ENCODE measurements around the gene PRDM15. TPM values are rescaled to one million over a fixed set of nuclear protein-coding genes. Genes with fewer than 3 reads are reported as not detected.

PRDM15 gene
- 5.2 and 5.7 TPM in 2 replicates for total RNA-seq (2022)
- percentile 42 among the genes with signal in this experiment for Bru-seq, nascent RNA
- BruChase-seq, experiment 1, labeled RNA remaining after a 6-hour chase = percentile 53 among the genes with signal in this experiment
- BruChase-seq, experiment 2, labeled RNA remaining after a 2-hour chase = percentile 46 among the genes with signal in this experiment
- long read RNA-seq, partial matches to known transcripts = 2 of 6 reads
- long read RNA-seq, other reads (novel, unspliced or antisense) = 2 of 6 reads

GRCh38 chr21:41879190-41879998 lies at the start of gene PRDM15:
Gene PRDM15, minus strand, starts transcription at chr21:41879344. Its CDS starts 18,981 bp downstream, at chr21:41860363.
- Mint-ChIP-seq H3K27ac (ENCODE audit: low read depth, unreplicated experiment) (peak within 1 kb of the TSS; percentile 94), H3K36me3 (ENCODE audit: insufficient read depth, unreplicated experiment) (no peaks in the 10 kb centered on the region), H3K4me1 (ENCODE audit: insufficient read depth, unreplicated experiment) (peaks cover 8% of the 10 kb centered on the region), H3K4me3 (ENCODE audit: unreplicated experiment) (peak within 1 kb of the TSS; percentile 74), H3K27me3 (ENCODE audit: insufficient read depth, unreplicated experiment) (no peaks in the 10 kb centered on the region), H3K9me3 (ENCODE audit: unreplicated experiment) (no peaks in the 10 kb centered on the region)
- TSS peak; percentile 92 for BruUV-seq (replicated peaks)
- intact Hi-C loops (cut with micrococcal nuclease) = loop anchor here (2.0 to 5.0 kb wide), 4 partner anchors 53 to 267 kb away; partner anchors contain the start of gene ZBTB21
- ChIA-PET POLR2A (interaction anchor here (0.7 to 2.9 kb wide), 19 partner anchors 9 to 711 kb away, joined by 3 to 11 read pairs (median 4); partner anchors contain the start of gene ZBTB21), CTCF (interaction anchor here (0.6 to 1.5 kb wide), 6 partner anchors 102 to 287 kb away, joined by 3 to 7 read pairs (median 3); no protein-coding TSS in a partner anchor)
- TF ChIP-seq CTCF (IDR thresholded peaks at IDR 0.05; ENCODE audit: unreplicated experiment) = no peak
- peak; percentile 69 for DNase-seq (ENCODE audit: unreplicated experiment)

DNA sequence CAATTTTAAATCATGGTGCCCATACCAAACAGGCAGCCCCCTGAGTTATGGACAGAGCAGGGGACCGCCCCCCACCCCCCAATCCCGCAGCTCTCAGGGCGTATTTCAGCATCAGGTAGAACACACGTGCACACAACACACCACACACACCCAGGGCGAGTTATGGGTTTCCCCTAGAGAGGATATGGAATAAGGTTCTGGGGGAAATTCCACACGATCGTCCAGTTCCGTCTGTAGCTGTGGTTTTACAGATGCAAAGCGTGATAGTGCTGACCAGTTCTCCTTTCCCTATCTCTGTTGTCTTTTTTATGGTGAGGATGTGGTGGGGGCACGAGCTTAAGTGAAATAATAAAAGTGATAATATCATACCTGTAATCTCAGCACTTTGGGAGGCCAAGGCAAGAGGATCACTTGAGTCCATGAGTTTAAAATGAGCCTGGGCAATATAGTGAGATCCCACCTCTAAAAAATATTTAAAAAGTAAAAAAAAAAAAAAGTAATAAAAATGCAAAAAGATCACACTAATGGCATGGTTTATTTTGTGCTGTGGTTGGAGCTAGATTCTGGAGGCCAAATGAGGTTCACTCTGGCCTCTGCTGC lies 49.6 kb upstream of the PRDM15 start:
- ChIA-PET CTCF (interaction anchor here (0.6 to 1.4 kb wide), 2 partner anchors 112 to 298 kb away, joined by 3 to 4 read pairs; no protein-coding TSS in a partner anchor), POLR2A (interaction anchor here (0.6 to 1.1 kb wide), 2 partner anchors 40 to 167 kb away, joined by 3 read pairs; no protein-coding TSS in a partner anchor)
- intact Hi-C loops (cut with micrococcal nuclease) = no loop called here
- no peak for DNase-seq (ENCODE audit: unreplicated experiment)
- H3K4me3 Mint-ChIP-seq (ENCODE audit: unreplicated experiment) = no peak overlapping the region
- peaks cover 50% of the 10 kb centered on the region for H3K4me1 Mint-ChIP-seq (ENCODE audit: insufficient read depth, unreplicated experiment)
- H3K36me3 Mint-ChIP-seq (ENCODE audit: insufficient read depth, unreplicated experiment) = peaks cover 10% of the 10 kb centered on the region
- no TSS peak for BruUV-seq (replicated peaks)
- H3K27ac Mint-ChIP-seq (ENCODE audit: low read depth, unreplicated experiment) = no peak overlapping the region
- H3K27me3 Mint-ChIP-seq (ENCODE audit: insufficient read depth, unreplicated experiment) = no peaks in the 10 kb centered on the region
- no peak for TF ChIP-seq CTCF (IDR thresholded peaks at IDR 0.05; ENCODE audit: unreplicated experiment)
- no peaks in the 10 kb centered on the region for H3K9me3 Mint-ChIP-seq (ENCODE audit: unreplicated experiment)

DNA sequence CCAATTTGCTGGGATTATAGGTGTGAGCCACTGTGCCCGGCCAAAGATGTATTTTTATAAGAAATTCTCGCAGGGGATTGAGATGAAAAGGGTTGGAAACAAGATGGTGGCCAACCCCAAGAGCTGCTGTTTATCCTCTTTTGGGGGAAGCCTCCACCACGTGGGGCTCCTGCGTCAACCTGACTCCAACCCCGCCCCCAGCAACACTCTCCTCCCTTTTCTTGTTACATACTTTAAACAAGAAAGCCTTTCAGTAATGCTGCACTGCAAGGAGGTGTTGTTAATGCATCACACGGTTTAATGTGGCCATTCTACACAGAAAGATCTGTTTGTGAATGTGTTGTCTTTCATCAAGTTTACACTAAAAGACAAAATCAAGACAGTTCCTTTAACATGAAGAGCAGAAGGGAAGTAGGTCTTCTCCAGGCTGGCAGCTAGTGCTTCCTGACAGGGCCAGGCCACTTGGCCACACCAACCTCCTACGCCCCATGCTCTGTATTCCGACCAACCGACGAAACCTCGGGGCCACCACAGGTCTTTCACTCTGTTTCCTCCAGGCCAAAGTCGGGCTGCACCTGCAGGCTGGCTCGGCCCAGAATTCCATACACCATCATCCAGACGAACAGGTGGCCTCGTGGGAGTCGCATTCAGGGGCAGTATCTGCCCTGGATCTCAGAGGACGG lies 48.7 kb upstream of the PRDM15 start:
- ChIA-PET POLR2A (no interaction called here), CTCF (no interaction called here)
- DNase-seq (ENCODE audit: unreplicated experiment) = no peak
- Mint-ChIP-seq H3K27ac (ENCODE audit: low read depth, unreplicated experiment) (no peak overlapping the region), H3K9me3 (ENCODE audit: unreplicated experiment) (no peaks in the 10 kb centered on the region), H3K27me3 (ENCODE audit: insufficient read depth, unreplicated experiment) (no peaks in the 10 kb centered on the region), H3K4me3 (ENCODE audit: unreplicated experiment) (no peak overlapping the region), H3K4me1 (ENCODE audit: insufficient read depth, unreplicated experiment) (peaks cover 44% of the 10 kb centered on the region), H3K36me3 (ENCODE audit: insufficient read depth, unreplicated experiment) (peaks cover 10% of the 10 kb centered on the region)
- intact Hi-C loops (cut with micrococcal nuclease) = no loop called here
- no TSS peak for BruUV-seq (replicated peaks)
- TF ChIP-seq CTCF (IDR thresholded peaks at IDR 0.05; ENCODE audit: unreplicated experiment) = no peak

All from MCF 10A (cell line).